Ishikawa (cell line): ENCODE measurements around the gene MALRD1.

Experiments used
- CEBPB ChIP-seq: IDR thresholded peaks from 2 replicates; pipeline ENCODE4 v1.6.1; 2012
- CREB1 ChIP-seq: IDR thresholded peaks from 2 replicates; pipeline ENCODE4 v1.6.1; 2012; ENCODE audit warnings: low read depth
- EGR1 ChIP-seq: IDR thresholded peaks from 2 replicates; pipeline ENCODE4 v1.6.1; 2012
- EP300 ChIP-seq: IDR thresholded peaks from 2 replicates; pipeline ENCODE4 v1.6.1; 2012; ENCODE audit warnings: borderline replicate concordance
- FOXM1 ChIP-seq: IDR thresholded peaks from 2 replicates; pipeline ENCODE4 v1.6.1; 2012; ENCODE audit warnings: low read depth, borderline replicate concordance
- NFIC ChIP-seq: IDR thresholded peaks from 2 replicates; pipeline ENCODE4 v1.6.1; 2012
- RAD21 ChIP-seq: IDR thresholded peaks from 2 replicates; pipeline ENCODE4 v1.6.1; 2012; ENCODE audit warnings: low read depth
- TAF1 ChIP-seq: IDR thresholded peaks from 2 replicates; pipeline ENCODE4 v1.6.1; 2012; ENCODE audit warnings: low read depth, mild to moderate bottlenecking
- TCF12 ChIP-seq: IDR thresholded peaks from 2 replicates; pipeline ENCODE4 v1.6.1; 2012; ENCODE audit warnings: low read depth
- TEAD4 ChIP-seq: IDR thresholded peaks from 2 replicates; pipeline ENCODE4 v1.6.1; 2012
- YY1 ChIP-seq: IDR thresholded peaks from 2 replicates; pipeline ENCODE4 v1.6.1; 2012; ENCODE audit warnings: low read depth
- ZBTB7A ChIP-seq: IDR thresholded peaks from 2 replicates; pipeline ENCODE4 v1.6.1; 2012; ENCODE audit warnings: low read depth
- TF ChIP-seq, protein P1 (sequence below): IDR thresholded peaks from 2 replicates; pipeline ENCODE4 v1.6.1; 2012
- TF ChIP-seq, protein P2 (sequence below): IDR thresholded peaks from 2 replicates; pipeline ENCODE4 v1.6.1; 2012
- TF ChIP-seq, protein P3 (sequence below): IDR thresholded peaks from 2 replicates; pipeline ENCODE4 v1.6.1; 2012; ENCODE audit warnings: low read depth, mild to moderate bottlenecking

MALRD1 gene

GRCh38 chr10:19580691-19581090 lies 532.1 kb downstream of the MALRD1 start:
- TF ChIP-seq YY1: no peak
- TF ChIP-seq, protein P1, sequence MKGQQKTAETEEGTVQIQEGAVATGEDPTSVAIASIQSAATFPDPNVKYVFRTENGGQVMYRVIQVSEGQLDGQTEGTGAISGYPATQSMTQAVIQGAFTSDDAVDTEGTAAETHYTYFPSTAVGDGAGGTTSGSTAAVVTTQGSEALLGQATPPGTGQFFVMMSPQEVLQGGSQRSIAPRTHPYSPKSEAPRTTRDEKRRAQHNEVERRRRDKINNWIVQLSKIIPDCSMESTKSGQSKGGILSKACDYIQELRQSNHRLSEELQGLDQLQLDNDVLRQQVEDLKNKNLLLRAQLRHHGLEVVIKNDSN: no peak
- no peak for TF ChIP-seq TEAD4
- no peak for TF ChIP-seq RAD21
- no peak for TF ChIP-seq EP300
- no peak for TF ChIP-seq TCF12
- no peak for TF ChIP-seq ZBTB7A
- no peak for TF ChIP-seq CREB1
- TF ChIP-seq, protein P2, sequence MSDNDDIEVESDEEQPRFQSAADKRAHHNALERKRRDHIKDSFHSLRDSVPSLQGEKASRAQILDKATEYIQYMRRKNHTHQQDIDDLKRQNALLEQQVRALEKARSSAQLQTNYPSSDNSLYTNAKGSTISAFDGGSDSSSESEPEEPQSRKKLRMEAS: no peak
- no peak for TF ChIP-seq FOXM1
- TF ChIP-seq EGR1: no peak
- TF ChIP-seq, protein P3, sequence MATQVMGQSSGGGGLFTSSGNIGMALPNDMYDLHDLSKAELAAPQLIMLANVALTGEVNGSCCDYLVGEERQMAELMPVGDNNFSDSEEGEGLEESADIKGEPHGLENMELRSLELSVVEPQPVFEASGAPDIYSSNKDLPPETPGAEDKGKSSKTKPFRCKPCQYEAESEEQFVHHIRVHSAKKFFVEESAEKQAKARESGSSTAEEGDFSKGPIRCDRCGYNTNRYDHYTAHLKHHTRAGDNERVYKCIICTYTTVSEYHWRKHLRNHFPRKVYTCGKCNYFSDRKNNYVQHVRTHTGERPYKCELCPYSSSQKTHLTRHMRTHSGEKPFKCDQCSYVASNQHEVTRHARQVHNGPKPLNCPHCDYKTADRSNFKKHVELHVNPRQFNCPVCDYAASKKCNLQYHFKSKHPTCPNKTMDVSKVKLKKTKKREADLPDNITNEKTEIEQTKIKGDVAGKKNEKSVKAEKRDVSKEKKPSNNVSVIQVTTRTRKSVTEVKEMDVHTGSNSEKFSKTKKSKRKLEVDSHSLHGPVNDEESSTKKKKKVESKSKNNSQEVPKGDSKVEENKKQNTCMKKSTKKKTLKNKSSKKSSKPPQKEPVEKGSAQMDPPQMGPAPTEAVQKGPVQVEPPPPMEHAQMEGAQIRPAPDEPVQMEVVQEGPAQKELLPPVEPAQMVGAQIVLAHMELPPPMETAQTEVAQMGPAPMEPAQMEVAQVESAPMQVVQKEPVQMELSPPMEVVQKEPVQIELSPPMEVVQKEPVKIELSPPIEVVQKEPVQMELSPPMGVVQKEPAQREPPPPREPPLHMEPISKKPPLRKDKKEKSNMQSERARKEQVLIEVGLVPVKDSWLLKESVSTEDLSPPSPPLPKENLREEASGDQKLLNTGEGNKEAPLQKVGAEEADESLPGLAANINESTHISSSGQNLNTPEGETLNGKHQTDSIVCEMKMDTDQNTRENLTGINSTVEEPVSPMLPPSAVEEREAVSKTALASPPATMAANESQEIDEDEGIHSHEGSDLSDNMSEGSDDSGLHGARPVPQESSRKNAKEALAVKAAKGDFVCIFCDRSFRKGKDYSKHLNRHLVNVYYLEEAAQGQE: no peak
- no peak for TF ChIP-seq TAF1
- TF ChIP-seq CEBPB: no peak
- no peak for TF ChIP-seq NFIC

GRCh38 chr10:19588608-19589007 lies 540.0 kb downstream of the MALRD1 start:
- TF ChIP-seq TEAD4: no peak
- TF ChIP-seq, protein P3: no peak
- no peak for TF ChIP-seq RAD21
- no peak for TF ChIP-seq YY1
- TF ChIP-seq FOXM1: no peak
- TF ChIP-seq, protein P1: no peak
- no peak for TF ChIP-seq CEBPB
- TF ChIP-seq NFIC: no peak
- TF ChIP-seq TCF12: no peak
- TF ChIP-seq, protein P2: no peak
- TF ChIP-seq CREB1: no peak
- TF ChIP-seq EP300: no peak
- TF ChIP-seq EGR1: no peak
- TF ChIP-seq TAF1: no peak
- TF ChIP-seq ZBTB7A: no peak

- no peak for TF ChIP-seq RAD21
- TF ChIP-seq TEAD4: no peak
- no peak for TF ChIP-seq EGR1
- no peak for TF ChIP-seq EP300
- TF ChIP-seq TCF12: no peak
- TF ChIP-seq, protein P1: no peak
- TF ChIP-seq, protein P3: no peak
- no peak for TF ChIP-seq ZBTB7A
- no peak for TF ChIP-seq NFIC
- TF ChIP-seq TAF1: no peak
- TF ChIP-seq CEBPB: no peak
These were observed 543.7 kb downstream of the MALRD1 start for GRCh38 chr10:19592276-19592675.

GRCh38 chr10:19595212-19595845 lies 546.7 kb downstream of the MALRD1 start:
- TF ChIP-seq NFIC: no peak
- TF ChIP-seq CEBPB: no peak
- TF ChIP-seq YY1: no peak
- TF ChIP-seq, protein P3: no peak
- no peak for TF ChIP-seq CREB1
- TF ChIP-seq ZBTB7A: no peak
- TF ChIP-seq EGR1: no peak
- TF ChIP-seq TEAD4: no peak
- TF ChIP-seq RAD21: no peak
- TF ChIP-seq, protein P2: no peak
- no peak for TF ChIP-seq TCF12
- no peak for TF ChIP-seq TAF1
- no peak for TF ChIP-seq EP300
